ENCODE measurements around the gene FBXO38. TPM values are rescaled to one million over a fixed set of nuclear protein-coding genes. Genes with fewer than 3 reads are reported as not detected.

FBXO38 gene
- total RNA-seq, 1 experiment from 2014 or later, result 35.8 TPM

DNA sequence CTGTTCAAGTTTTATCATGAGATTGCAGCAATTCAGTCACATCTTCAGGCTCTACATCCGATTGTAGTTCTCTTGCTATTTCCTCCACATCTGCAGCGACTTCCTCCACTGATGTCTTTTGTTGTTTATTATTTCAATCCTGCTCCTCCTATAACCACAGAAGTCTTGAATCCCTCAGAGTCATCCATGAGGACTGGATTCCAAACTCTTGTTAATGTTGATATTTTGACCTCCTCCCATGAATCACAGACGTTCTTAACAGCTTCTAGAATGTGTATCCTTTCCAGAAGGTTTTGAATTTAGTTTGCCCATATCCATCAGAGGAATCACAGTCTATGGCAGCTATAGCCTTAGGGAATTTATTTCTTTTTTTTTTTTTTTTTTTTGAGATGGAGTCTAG, 3.6 kb downstream of the FBXO38 start (continued):
- TF ChIP-seq ELF4 (CRISPR knock-in tag; IDR thresholded peaks at IDR 0.05; ENCODE audit: low read depth), result no peak

DNA sequence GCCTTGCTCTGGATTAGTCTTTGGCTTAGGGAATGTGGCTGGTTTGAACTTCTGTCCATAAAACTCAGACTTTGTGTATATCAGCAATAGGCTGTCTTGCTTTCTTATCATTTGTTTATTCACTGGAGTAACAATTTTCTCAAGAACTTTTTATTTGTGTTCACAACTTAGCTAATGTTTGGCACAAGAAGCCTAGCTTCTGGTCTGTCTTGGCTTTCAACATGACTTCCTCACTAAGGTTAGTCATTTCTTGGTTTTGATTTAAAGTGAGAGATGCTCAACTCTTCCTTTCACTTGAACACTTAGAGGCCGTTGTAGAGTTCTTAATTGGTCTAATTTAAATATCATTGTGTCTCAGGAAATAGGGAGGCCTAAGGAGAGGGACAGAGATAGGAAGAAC, 4.9 kb downstream of the FBXO38 start:
- H3K9me3 Mint-ChIP-seq, result no peaks in the 10 kb centered on the region
- H3K27ac Mint-ChIP-seq, result no peak overlapping the region
- ATAC-seq, result no peak
- CTCF ChIA-PET, result interaction anchor here (1.6 kb wide), 1 partner anchor 10 kb away, joined by 8 read pairs; no protein-coding TSS in a partner anchor
- TF ChIP-seq NFYB (CRISPR knock-in tag; conservative IDR thresholded peaks at IDR 0.05; ENCODE audit: low read depth) (no peak), ZNF219 (CRISPR knock-in tag; IDR thresholded peaks at IDR 0.05; ENCODE audit: borderline replicate concordance) (no peak), ZBTB21 (CRISPR knock-in tag; IDR thresholded peaks at IDR 0.05; ENCODE audit: borderline replicate concordance) (no peak), FOXJ3 (CRISPR knock-in tag; IDR thresholded peaks at IDR 0.05; ENCODE audit: borderline replicate concordance) (no peak), NR1H2 (CRISPR knock-in tag; IDR thresholded peaks at IDR 0.05) (no peak), KAT7 (CRISPR knock-in tag; IDR thresholded peaks at IDR 0.05; ENCODE audit: borderline replicate concordance) (no peak), MYBL2 (CRISPR knock-in tag; IDR thresholded peaks at IDR 0.05) (no peak), RORB (CRISPR knock-in tag; IDR thresholded peaks at IDR 0.05) (no peak), JAZF1 (CRISPR knock-in tag; IDR thresholded peaks at IDR 0.05) (no peak), PRRX2 (CRISPR knock-in tag; IDR thresholded peaks at IDR 0.05) (no peak), ZNF121 (CRISPR knock-in tag; IDR thresholded peaks at IDR 0.05) (no peak), ESRRA (CRISPR knock-in tag; IDR thresholded peaks at IDR 0.05; ENCODE audit: borderline replicate concordance) (no peak), SP1 (CRISPR knock-in tag; conservative IDR thresholded peaks at IDR 0.05) (no peak), ZNF138 (CRISPR knock-in tag; conservative IDR thresholded peaks at IDR 0.05) (no peak)
- TF ChIP-seq, protein P1, sequence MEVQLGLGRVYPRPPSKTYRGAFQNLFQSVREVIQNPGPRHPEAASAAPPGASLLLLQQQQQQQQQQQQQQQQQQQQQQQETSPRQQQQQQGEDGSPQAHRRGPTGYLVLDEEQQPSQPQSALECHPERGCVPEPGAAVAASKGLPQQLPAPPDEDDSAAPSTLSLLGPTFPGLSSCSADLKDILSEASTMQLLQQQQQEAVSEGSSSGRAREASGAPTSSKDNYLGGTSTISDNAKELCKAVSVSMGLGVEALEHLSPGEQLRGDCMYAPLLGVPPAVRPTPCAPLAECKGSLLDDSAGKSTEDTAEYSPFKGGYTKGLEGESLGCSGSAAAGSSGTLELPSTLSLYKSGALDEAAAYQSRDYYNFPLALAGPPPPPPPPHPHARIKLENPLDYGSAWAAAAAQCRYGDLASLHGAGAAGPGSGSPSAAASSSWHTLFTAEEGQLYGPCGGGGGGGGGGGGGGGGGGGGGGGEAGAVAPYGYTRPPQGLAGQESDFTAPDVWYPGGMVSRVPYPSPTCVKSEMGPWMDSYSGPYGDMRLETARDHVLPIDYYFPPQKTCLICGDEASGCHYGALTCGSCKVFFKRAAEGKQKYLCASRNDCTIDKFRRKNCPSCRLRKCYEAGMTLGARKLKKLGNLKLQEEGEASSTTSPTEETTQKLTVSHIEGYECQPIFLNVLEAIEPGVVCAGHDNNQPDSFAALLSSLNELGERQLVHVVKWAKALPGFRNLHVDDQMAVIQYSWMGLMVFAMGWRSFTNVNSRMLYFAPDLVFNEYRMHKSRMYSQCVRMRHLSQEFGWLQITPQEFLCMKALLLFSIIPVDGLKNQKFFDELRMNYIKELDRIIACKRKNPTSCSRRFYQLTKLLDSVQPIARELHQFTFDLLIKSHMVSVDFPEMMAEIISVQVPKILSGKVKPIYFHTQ (CRISPR knock-in tag; IDR thresholded peaks at IDR 0.05), result no peak
- TF ChIP-seq, protein P2, sequence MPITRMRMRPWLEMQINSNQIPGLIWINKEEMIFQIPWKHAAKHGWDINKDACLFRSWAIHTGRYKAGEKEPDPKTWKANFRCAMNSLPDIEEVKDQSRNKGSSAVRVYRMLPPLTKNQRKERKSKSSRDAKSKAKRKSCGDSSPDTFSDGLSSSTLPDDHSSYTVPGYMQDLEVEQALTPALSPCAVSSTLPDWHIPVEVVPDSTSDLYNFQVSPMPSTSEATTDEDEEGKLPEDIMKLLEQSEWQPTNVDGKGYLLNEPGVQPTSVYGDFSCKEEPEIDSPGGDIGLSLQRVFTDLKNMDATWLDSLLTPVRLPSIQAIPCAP (CRISPR knock-in tag; IDR thresholded peaks at IDR 0.05), result no peak
- TF ChIP-seq, protein P3, sequence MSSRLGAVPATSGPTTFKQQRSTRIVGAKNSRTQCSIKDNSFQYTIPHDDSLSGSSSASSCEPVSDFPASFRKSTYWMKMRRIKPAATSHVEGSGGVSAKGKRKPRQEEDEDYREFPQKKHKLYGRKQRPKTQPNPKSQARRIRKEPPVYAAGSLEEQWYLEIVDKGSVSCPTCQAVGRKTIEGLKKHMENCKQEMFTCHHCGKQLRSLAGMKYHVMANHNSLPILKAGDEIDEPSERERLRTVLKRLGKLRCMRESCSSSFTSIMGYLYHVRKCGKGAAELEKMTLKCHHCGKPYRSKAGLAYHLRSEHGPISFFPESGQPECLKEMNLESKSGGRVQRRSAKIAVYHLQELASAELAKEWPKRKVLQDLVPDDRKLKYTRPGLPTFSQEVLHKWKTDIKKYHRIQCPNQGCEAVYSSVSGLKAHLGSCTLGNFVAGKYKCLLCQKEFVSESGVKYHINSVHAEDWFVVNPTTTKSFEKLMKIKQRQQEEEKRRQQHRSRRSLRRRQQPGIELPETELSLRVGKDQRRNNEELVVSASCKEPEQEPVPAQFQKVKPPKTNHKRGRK (CRISPR knock-in tag; IDR thresholded peaks at IDR 0.05; ENCODE audit: borderline replicate concordance), result no peak
- TF ChIP-seq, protein P4, sequence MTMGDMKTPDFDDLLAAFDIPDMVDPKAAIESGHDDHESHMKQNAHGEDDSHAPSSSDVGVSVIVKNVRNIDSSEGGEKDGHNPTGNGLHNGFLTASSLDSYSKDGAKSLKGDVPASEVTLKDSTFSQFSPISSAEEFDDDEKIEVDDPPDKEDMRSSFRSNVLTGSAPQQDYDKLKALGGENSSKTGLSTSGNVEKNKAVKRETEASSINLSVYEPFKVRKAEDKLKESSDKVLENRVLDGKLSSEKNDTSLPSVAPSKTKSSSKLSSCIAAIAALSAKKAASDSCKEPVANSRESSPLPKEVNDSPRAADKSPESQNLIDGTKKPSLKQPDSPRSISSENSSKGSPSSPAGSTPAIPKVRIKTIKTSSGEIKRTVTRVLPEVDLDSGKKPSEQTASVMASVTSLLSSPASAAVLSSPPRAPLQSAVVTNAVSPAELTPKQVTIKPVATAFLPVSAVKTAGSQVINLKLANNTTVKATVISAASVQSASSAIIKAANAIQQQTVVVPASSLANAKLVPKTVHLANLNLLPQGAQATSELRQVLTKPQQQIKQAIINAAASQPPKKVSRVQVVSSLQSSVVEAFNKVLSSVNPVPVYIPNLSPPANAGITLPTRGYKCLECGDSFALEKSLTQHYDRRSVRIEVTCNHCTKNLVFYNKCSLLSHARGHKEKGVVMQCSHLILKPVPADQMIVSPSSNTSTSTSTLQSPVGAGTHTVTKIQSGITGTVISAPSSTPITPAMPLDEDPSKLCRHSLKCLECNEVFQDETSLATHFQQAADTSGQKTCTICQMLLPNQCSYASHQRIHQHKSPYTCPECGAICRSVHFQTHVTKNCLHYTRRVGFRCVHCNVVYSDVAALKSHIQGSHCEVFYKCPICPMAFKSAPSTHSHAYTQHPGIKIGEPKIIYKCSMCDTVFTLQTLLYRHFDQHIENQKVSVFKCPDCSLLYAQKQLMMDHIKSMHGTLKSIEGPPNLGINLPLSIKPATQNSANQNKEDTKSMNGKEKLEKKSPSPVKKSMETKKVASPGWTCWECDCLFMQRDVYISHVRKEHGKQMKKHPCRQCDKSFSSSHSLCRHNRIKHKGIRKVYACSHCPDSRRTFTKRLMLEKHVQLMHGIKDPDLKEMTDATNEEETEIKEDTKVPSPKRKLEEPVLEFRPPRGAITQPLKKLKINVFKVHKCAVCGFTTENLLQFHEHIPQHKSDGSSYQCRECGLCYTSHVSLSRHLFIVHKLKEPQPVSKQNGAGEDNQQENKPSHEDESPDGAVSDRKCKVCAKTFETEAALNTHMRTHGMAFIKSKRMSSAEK (CRISPR knock-in tag; IDR thresholded peaks at IDR 0.05; ENCODE audit: borderline replicate concordance), result no peak
- TF ChIP-seq, protein P5, sequence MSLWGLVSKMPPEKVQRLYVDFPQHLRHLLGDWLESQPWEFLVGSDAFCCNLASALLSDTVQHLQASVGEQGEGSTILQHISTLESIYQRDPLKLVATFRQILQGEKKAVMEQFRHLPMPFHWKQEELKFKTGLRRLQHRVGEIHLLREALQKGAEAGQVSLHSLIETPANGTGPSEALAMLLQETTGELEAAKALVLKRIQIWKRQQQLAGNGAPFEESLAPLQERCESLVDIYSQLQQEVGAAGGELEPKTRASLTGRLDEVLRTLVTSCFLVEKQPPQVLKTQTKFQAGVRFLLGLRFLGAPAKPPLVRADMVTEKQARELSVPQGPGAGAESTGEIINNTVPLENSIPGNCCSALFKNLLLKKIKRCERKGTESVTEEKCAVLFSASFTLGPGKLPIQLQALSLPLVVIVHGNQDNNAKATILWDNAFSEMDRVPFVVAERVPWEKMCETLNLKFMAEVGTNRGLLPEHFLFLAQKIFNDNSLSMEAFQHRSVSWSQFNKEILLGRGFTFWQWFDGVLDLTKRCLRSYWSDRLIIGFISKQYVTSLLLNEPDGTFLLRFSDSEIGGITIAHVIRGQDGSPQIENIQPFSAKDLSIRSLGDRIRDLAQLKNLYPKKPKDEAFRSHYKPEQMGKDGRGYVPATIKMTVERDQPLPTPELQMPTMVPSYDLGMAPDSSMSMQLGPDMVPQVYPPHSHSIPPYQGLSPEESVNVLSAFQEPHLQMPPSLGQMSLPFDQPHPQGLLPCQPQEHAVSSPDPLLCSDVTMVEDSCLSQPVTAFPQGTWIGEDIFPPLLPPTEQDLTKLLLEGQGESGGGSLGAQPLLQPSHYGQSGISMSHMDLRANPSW (CRISPR knock-in tag; conservative IDR thresholded peaks at IDR 0.05; ENCODE audit: low read depth), result no peak
- TF ChIP-seq, protein P6, sequence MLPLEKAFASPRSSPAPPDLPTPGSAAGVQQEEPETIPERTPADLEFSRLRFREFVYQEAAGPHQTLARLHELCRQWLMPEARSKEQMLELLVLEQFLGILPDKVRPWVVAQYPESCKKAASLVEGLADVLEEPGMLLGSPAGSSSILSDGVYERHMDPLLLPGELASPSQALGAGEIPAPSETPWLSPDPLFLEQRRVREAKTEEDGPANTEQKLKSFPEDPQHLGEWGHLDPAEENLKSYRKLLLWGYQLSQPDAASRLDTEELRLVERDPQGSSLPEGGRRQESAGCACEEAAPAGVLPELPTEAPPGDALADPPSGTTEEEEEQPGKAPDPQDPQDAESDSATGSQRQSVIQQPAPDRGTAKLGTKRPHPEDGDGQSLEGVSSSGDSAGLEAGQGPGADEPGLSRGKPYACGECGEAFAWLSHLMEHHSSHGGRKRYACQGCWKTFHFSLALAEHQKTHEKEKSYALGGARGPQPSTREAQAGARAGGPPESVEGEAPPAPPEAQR (CRISPR knock-in tag; IDR thresholded peaks at IDR 0.05), result no peak
- H3K36me3 Mint-ChIP-seq, result peaks cover 5% of the 10 kb centered on the region; the same call in 1 of the 2 replicates
- no peak for DNase-seq (ENCODE audit: low spot score)
- H3K27me3 Mint-ChIP-seq (ENCODE audit: low read depth), result no peaks in the 10 kb centered on the region
- POLR2A ChIA-PET, result no interaction called here
- H3K4me3 Mint-ChIP-seq, result no peak overlapping the region
- H3K4me1 Mint-ChIP-seq, result peaks cover 48% of the 10 kb centered on the region
